A673 (cell line): Measurements from ENCODE around the gene HS6ST2. TPM values are rescaled to one million over a fixed set of nuclear protein-coding genes. Genes with fewer than 3 reads are reported as not detected.
A peak's percentile ranks its signal among the peaks of the same experiment; 100 is the strongest.

ENCODE experiments used
- BruUV-seq: library from RNA; stranded (reverse); fragments of 400-500 nt; replicated peaks from 2 replicates; lab custom pipeline; 2021; lab: Mats Ljungman, UMichigan
- CTCF ChIA-PET: fragments of 300-600 bp; sonication (Branson Sonifier 250); formaldehyde crosslinking; loops from one replicate; lab custom pipeline; 2022; ENCODE audit warnings: antibody characterized with exemption; lab: Charles Lee
- POLR2A ChIA-PET: fragments of 300-600 bp; sonication (Branson Sonifier 250); formaldehyde crosslinking; loops from one replicate; lab custom pipeline; 2022; ENCODE audit warnings: antibody characterized with exemption; ENCODE audit not compliant: low non-redundant PET; lab: Charles Lee
- DNase-seq: peaks from one replicate; pipeline ENCODE4 v3.0.0-alpha.2; 2015; ENCODE audit warnings: low spot score
- H3K27ac ChIP-seq: fragments of 200-600 bp; sonication (generic); 2 replicates; pipeline ENCODE4 v1.5.1; 2016; ENCODE audit warnings: mixed run types, low read depth, mild to moderate bottlenecking, mixed read lengths, antibody characterized with exemption, low read length; ENCODE audit not compliant: poor library complexity, severe bottlenecking
- H3K27me3 ChIP-seq: fragments of 200-600 bp; sonication (generic); replicated peaks from 2 replicates; pipeline ENCODE4 v1.6.1; 2017; ENCODE audit warnings: mixed run types, low read depth, mild to moderate bottlenecking, mixed read lengths, antibody characterized with exemption, low read length; ENCODE audit not compliant: insufficient read depth, poor library complexity
- H3K36me3 ChIP-seq: fragments of 200-600 bp; sonication (generic); 2 replicates; pipeline ENCODE4 v1.6.1; 2016; ENCODE audit warnings: mixed run types, mild to moderate bottlenecking, mixed read lengths, antibody characterized with exemption, low read length; ENCODE audit not compliant: insufficient read depth, poor library complexity, severe bottlenecking
- H3K4me1 ChIP-seq: fragments of 200-600 bp; sonication (generic); 2 replicates; pipeline ENCODE4 v1.6.1; 2017; ENCODE audit warnings: mixed run types, mild to moderate bottlenecking, mixed read lengths, antibody characterized with exemption, low read length; ENCODE audit not compliant: insufficient read depth, poor library complexity, severe bottlenecking
- H3K4me3 ChIP-seq: fragments of 200-600 bp; sonication (generic); 2 replicates; pipeline ENCODE4 v1.5.1; 2016; ENCODE audit warnings: low read depth, mixed run types, mild to moderate bottlenecking, mixed read lengths, low read length; ENCODE audit not compliant: poor library complexity, severe bottlenecking
- H3K9me3 ChIP-seq: fragments of 200-600 bp; sonication (generic); 2 replicates; pipeline ENCODE4 v1.6.1; 2016; ENCODE audit warnings: mixed run types, low read depth, mild to moderate bottlenecking, mixed read lengths, antibody characterized with exemption, low read length; ENCODE audit not compliant: poor library complexity, severe bottlenecking
- CTCF ChIP-seq: fragments of 300-800, 200-600 bp; sonication (generic); conservative IDR thresholded peaks from 2 replicates; pipeline ENCODE4 v1.5.1; 2017; ENCODE audit warnings: low read depth, mild to moderate bottlenecking, antibody characterized with exemption, low read length, moderate library complexity, mixed read lengths
- EZH2 ChIP-seq: fragments of 200-600 bp; sonication (generic); IDR thresholded peaks from 2 replicates; pipeline ENCODE4 v1.6.1; 2017; ENCODE audit warnings: borderline replicate concordance, low read depth, mild to moderate bottlenecking, mixed read lengths, antibody characterized with exemption, low read length; ENCODE audit not compliant: poor library complexity, severe bottlenecking
- intact Hi-C: fragments of 100-400 bp; cut with micrococcal nuclease; formaldehyde crosslinking; loops from one replicate; pipeline ENCODE4 v1.10.0; 2022; ENCODE audit not compliant: unreplicated experiment
- total RNA-seq: library from RNA; stranded (reverse); gene quantifications from 2 replicates; pipeline ENCODE4 v1.2.3, GENCODE V29; 2021

Gene HS6ST2
- total RNA-seq, 1 experiment from 2014 or later: 6.9 TPM

DNA sequence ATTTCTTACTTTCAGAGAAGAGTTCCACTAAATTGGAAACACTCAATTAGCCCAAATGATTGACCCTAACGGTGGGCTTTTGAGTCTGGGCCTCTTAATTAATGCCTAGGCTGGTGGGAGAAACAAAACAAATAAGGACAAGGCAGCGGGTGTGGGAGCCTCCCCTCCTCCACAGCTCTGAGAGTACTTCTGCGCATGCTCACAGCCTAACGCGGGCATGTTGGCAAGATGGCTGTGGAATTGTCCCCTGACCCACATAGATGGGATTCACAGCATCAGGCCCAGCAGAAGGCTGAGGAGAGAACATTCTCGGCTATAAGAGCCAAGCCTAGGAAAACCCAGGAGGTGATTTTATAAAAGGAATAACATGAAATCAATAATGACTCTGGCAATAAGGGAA lies 230.1 kb downstream of the HS6ST2 start:
- H3K9me3 ChIP-seq: no peaks in the 10 kb centered on the region
- no TSS peak for BruUV-seq
- no peaks in the 10 kb centered on the region for H3K27me3 ChIP-seq
- no peak overlapping the region for H3K4me3 ChIP-seq
- intact Hi-C loops: no loop called here
- DNase-seq: no peak
- CTCF ChIA-PET: no interaction called here
- H3K36me3 ChIP-seq: no peaks in the 10 kb centered on the region
- no peak overlapping the region for H3K27ac ChIP-seq
- POLR2A ChIA-PET: no interaction called here
- no peak for TF ChIP-seq CTCF
- TF ChIP-seq EZH2: no peak
- no peaks in the 10 kb centered on the region for H3K4me1 ChIP-seq

- TF ChIP-seq CTCF: no peak
- TF ChIP-seq EZH2: no peak
- Histone ChIP-seq H3K4me1 (no peaks in the 10 kb centered on the region), H3K27ac (no peak overlapping the region), H3K27me3 (peaks cover 3% of the 10 kb centered on the region), H3K4me3 (no peak overlapping the region), H3K9me3 (no peaks in the 10 kb centered on the region), H3K36me3 (no peaks in the 10 kb centered on the region)
- BruUV-seq: no TSS peak
- CTCF ChIA-PET: no interaction called here
- DNase-seq: no peak
- intact Hi-C loops: no loop called here
- POLR2A ChIA-PET: no interaction called here
These were observed 239.9 kb downstream of the HS6ST2 start for GRCh38 chrX:132718431-132718958.

GRCh38 chrX:132716006-132716405 lies 242.4 kb downstream of the HS6ST2 start:
- no peak for DNase-seq
- peaks cover 3% of the 10 kb centered on the region for H3K27me3 ChIP-seq
- intact Hi-C loops: no loop called here
- TF ChIP-seq EZH2: no peak
- TF ChIP-seq CTCF: peak; percentile 59
- H3K4me1 ChIP-seq: no peaks in the 10 kb centered on the region
- no TSS peak for BruUV-seq
- CTCF ChIA-PET: no interaction called here
- H3K27ac ChIP-seq: no peak overlapping the region
- POLR2A ChIA-PET: no interaction called here
- H3K36me3 ChIP-seq: no peaks in the 10 kb centered on the region
- no peaks in the 10 kb centered on the region for H3K9me3 ChIP-seq
- H3K4me3 ChIP-seq: no peak overlapping the region
